Panc1 (cell line): ENCODE data around the gene VDR. TPM values are rescaled to one million over a fixed set of nuclear protein-coding genes. Genes with fewer than 3 reads are reported as not detected.
A peak's percentile ranks its signal among the peaks of the same experiment; 100 is the strongest.
"Not testable (repeated sequence)": the region's sequence is repeated elsewhere in the genome, so short reads cannot be mapped to it uniquely, and the experiment has no call there.

Source experiments
- ATAC-seq: fragments of 200-7000 bp; cut with Tn5 transposase; 2 replicates; pipeline ENCODE4 v1.9.1; 2020; ENCODE audit warnings: mild to moderate bottlenecking, moderate library complexity
- BruUV-seq: library from RNA; stranded (reverse); fragments of 400-500 nt; replicated peaks from 2 replicates; lab custom pipeline; 2021; lab: Mats Ljungman, UMichigan
- CTCF ChIA-PET: fragments of 300-600 bp; sonication (Branson Sonifier 250); formaldehyde crosslinking; loops from one replicate; lab custom pipeline; 2022; ENCODE audit warnings: antibody characterized with exemption; lab: Charles Lee
- POLR2A ChIA-PET: fragments of 300-600 bp; sonication (Branson Sonifier 250); formaldehyde crosslinking; loops from one replicate; lab custom pipeline; 2022; ENCODE audit warnings: antibody characterized with exemption; lab: Charles Lee
- DNase-seq: peaks from one replicate; pipeline ENCODE4 v3.0.0-alpha.2; 2010; ENCODE audit warnings: low read depth, low spot score
- H3K27ac ChIP-seq: 2 replicates; pipeline ENCODE4 v1.5.1; 2011; ENCODE audit warnings: mild to moderate bottlenecking, low read length, inconsistent platforms
- H3K27me3 ChIP-seq: fragments of 200-500 bp; sonication (Bioruptor generic); 2 replicates; pipeline ENCODE4 v1.6.0; 2014; ENCODE audit warnings: low read length, inconsistent platforms; ENCODE audit not compliant: control insufficient read depth, insufficient read depth
- H3K36me3 ChIP-seq: fragments of 200-500 bp; sonication (Bioruptor generic); 2 replicates; pipeline ENCODE4 v1.5.1; 2014; ENCODE audit warnings: inconsistent platforms, mild to moderate bottlenecking, low read length, moderate library complexity; ENCODE audit not compliant: control insufficient read depth, insufficient read depth
- H3K4me1 ChIP-seq: 2 replicates; pipeline ENCODE4 v1.5.1; 2011; ENCODE audit warnings: inconsistent platforms, mild to moderate bottlenecking, low read length, moderate library complexity; ENCODE audit not compliant: control insufficient read depth, insufficient read depth
- H3K4me3 ChIP-seq, 2 experiments: 2 replicates each; pipeline ENCODE4 v1.5.1; 2011 to 2012; ENCODE audit warnings: low read depth in 2 of 2, low read length in 2 of 2, mild to moderate bottlenecking in 2 of 2, inconsistent platforms in 1 of 2, moderate library complexity in 1 of 2
- H3K9me3 ChIP-seq: fragments of 200-500 bp; sonication (Bioruptor generic); 2 replicates; pipeline ENCODE4 v1.5.1; 2014; ENCODE audit warnings: low read depth, mild to moderate bottlenecking, inconsistent platforms, low read length, moderate library complexity; ENCODE audit not compliant: control insufficient read depth, insufficient read depth
- CTCF ChIP-seq: fragments of 450-650 bp; IDR thresholded peaks from 2 replicates; pipeline ENCODE4 v1.5.1; 2017; ENCODE audit warnings: mild to moderate bottlenecking
- POLR2AphosphoS5 ChIP-seq: IDR thresholded peaks from 2 replicates; pipeline ENCODE4 v1.6.1; 2012; ENCODE audit warnings: mild to moderate bottlenecking, low read depth, low read length, moderate library complexity
- REST ChIP-seq, 2 experiments: IDR thresholded peaks; 2 replicates each; pipeline ENCODE4 v1.6.1; 2011 to 2012; ENCODE audit warnings: low read depth in 2 of 2, control low read depth in 1 of 2, low read length in 1 of 2, mild to moderate bottlenecking in 1 of 2, moderate library complexity in 1 of 2; ENCODE audit not compliant: insufficient read depth in 1 of 2
- SIN3A ChIP-seq: IDR thresholded peaks from 2 replicates; pipeline ENCODE4 v1.6.1; 2012; ENCODE audit warnings: low read depth, mild to moderate bottlenecking, low read length, moderate library complexity, borderline replicate concordance; ENCODE audit not compliant: insufficient read depth
- TCF7L2 ChIP-seq: IDR thresholded peaks from 2 replicates; pipeline ENCODE4 v1.6.1; 2011; ENCODE audit warnings: mild to moderate bottlenecking, low read depth, low read length, inconsistent platforms
- in situ Hi-C: cut with HindIII; loops from 2 replicates; pipeline ENCODE4 v1.10.0; 2016; ENCODE audit warnings: low sequenced_read_pairs, low pct_unique_long_range_greater_than_20kb
- intact Hi-C: fragments of 100-400 bp; cut with micrococcal nuclease; formaldehyde crosslinking; loops from one replicate; pipeline ENCODE4 v1.10.0; 2022; ENCODE audit not compliant: unreplicated experiment
- total RNA-seq: library from RNA; stranded (reverse); gene quantifications from one replicate; pipeline ENCODE4 v1.2.1, GENCODE V29; 2021; ENCODE audit not compliant: unreplicated experiment

The VDR gene
- total RNA-seq, 1 experiment from 2014 or later, result 3.0 TPM

- in situ Hi-C loops (no loop called here), intact Hi-C loops (no loop called here)
- ATAC-seq (peak; percentile 43; the same call in 1 of the 2 replicates), DNase-seq (no peak)
- no peak overlapping the region for H3K4me3 ChIP-seq
- BruUV-seq, result no TSS peak
- no peaks in the 10 kb centered on the region for H3K36me3 ChIP-seq
- ChIA-PET POLR2A (no interaction called here), CTCF (no interaction called here)
- H3K27me3 ChIP-seq, result peaks cover 3% of the 10 kb centered on the region; the same call in 1 of the 2 replicates
- H3K27ac ChIP-seq, result no peak overlapping the region
- H3K9me3 ChIP-seq, result no peaks in the 10 kb centered on the region
- no peaks in the 10 kb centered on the region for H3K4me1 ChIP-seq
- TF ChIP-seq POLR2AphosphoS5 (no peak), CTCF (no peak), SIN3A (no peak), TCF7L2 (no peak), REST (IDR thresholded peaks at IDR 0.05; ENCODE audit: insufficient read depth in 1 of 2, low read depth in 2 of 2, low read length in 1 of 2) (no peak)
Observed at GRCh38 chr12:47844264-47845019, 60.4 kb downstream of the VDR start.

- H3K27me3 ChIP-seq, result peaks cover 3% of the 10 kb centered on the region; the same call in 1 of the 2 replicates
- H3K4me1 ChIP-seq, result no peaks in the 10 kb centered on the region
- BruUV-seq, result no TSS peak
- no peak overlapping the region for H3K27ac ChIP-seq
- H3K4me3 ChIP-seq, result no peak overlapping the region
- no peak for TF ChIP-seq CTCF
- TF ChIP-seq POLR2AphosphoS5, result no peak
- TF ChIP-seq REST (IDR thresholded peaks at IDR 0.05; ENCODE audit: insufficient read depth in 1 of 2, low read depth in 2 of 2, low read length in 1 of 2), result no peak
- TF ChIP-seq SIN3A, result no peak
- no peak for TF ChIP-seq TCF7L2
- CTCF ChIA-PET, result interaction anchor here (0.6 kb wide), 1 partner anchor 110 kb away, joined by 3 read pairs; no protein-coding TSS in a partner anchor
- intact Hi-C loops (no loop called here), in situ Hi-C loops (no loop called here)
- H3K36me3 ChIP-seq, result no peaks in the 10 kb centered on the region
- no peak for DNase-seq
- POLR2A ChIA-PET, result no interaction called here
- no peak for ATAC-seq
- H3K9me3 ChIP-seq, result no peaks in the 10 kb centered on the region
Observed at GRCh38 chr12:47843226-47843980, 61.4 kb downstream of the VDR start.

- BruUV-seq, ATAC-seq, in situ Hi-C loops, H3K27ac ChIP-seq, POLR2A ChIA-PET, H3K36me3 ChIP-seq, H3K27me3 ChIP-seq, H3K9me3 ChIP-seq, DNase-seq, H3K4me1 ChIP-seq, H3K4me3 ChIP-seq, intact Hi-C loops: not testable (repeated sequence)
- CTCF ChIA-PET, result interaction anchor here (0.6 to 0.8 kb wide), 3 partner anchors 34 to 109 kb away, joined by 3 to 5 read pairs (median 4); no protein-coding TSS in a partner anchor
Observed at GRCh38 chr12:47842543-47842942, 62.3 kb downstream of the VDR start.
